HT1080 (cell line): Measurements from ENCODE around the gene SLC39A5. TPM values are rescaled to one million over a fixed set of nuclear protein-coding genes. Genes with fewer than 3 reads are reported as not detected.
"Not testable (repeated sequence)": the region's sequence is repeated elsewhere in the genome, so short reads cannot be mapped to it uniquely, and the experiment has no call there.

Experiments
- DNase-seq: peaks from one replicate; pipeline ENCODE4 v3.0.0-alpha.2; 2015; ENCODE audit warnings: low read depth
- total RNA-seq: library from RNA; depleted of rRNA; stranded (reverse); fragments of >200 nt; shearing (Covaris generic); gene quantifications from 2 replicates; pipeline ENCODE4 v1.2.3, GENCODE V29; 2014; rRNA removed

Gene SLC39A5
- total RNA-seq, 1 experiment from 2014 or later, result 0.71 TPM

DNA sequence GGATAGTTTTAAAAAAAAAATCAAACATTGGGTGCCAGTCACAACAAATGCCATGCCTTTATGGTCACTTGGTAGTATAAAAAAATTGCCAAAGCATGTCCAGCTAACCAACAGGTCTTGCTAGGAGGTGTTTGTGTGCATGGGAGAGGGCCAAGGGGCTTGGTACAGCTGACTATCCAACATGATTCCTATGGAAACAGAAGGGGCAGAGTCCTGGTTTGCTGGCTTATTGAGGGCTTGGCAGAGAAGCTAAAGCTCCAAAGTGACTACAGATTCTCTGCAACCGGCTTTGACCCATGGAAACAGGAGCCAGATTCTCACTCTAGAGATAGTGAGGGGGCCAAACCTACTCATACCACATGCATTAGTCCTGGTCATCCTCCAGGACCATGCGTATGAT is 42.6 kb downstream of the SLC39A5 start:
- not testable (repeated sequence) for DNase-seq

- no peak for DNase-seq
Observed at GRCh38 chr12:56274299-56274698, 44.4 kb downstream of the SLC39A5 start.

DNA sequence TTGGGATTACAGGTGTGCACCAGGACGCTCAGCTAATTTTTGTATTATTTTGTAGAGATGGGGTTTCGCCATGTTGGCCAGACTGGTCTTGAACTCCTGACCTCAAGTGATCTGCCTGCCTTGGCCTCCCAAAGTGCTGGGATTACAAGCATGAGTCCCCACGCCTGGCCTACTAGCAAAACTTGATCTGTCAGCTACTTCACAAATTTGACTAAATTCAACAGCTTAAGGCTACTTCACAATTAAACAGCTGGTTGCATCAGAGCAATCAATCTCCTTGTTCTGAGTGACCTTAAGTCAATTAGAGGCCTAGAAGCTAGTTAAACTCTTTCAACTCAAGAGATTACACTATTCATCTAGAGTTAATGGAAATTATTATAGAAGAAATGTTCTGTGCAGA is 49.1 kb downstream of the SLC39A5 start:
- DNase-seq, result no peak

- DNase-seq, result no peak
Observed at GRCh38 chr12:56280849-56281248, 51.0 kb downstream of the SLC39A5 start.

DNA sequence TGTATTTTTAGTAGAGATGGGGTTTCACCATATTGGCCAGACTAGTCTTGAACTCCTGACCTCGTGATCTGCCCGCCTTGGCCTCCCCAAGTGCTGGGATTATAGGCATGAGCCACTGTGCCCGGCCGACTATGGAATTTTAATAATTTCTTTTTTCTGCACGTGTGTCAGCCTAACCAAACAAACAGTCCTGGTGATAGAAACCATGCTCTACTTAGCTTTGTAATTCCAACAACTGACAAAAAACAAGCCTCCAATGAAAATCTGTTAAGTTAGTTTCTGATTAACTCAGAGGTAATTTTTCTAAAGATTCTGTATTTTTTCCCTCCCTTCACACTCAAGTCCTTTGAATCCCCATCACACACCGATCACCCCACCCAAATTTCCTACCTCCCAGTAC is 52.2 kb downstream of the SLC39A5 start:
- DNase-seq, result no peak

- no peak for DNase-seq
Observed at GRCh38 chr12:56282579-56282978, 52.7 kb downstream of the SLC39A5 start.

GRCh38 chr12:56284263-56284662 is 54.4 kb downstream of the SLC39A5 start:
- not testable (repeated sequence) for DNase-seq

DNA sequence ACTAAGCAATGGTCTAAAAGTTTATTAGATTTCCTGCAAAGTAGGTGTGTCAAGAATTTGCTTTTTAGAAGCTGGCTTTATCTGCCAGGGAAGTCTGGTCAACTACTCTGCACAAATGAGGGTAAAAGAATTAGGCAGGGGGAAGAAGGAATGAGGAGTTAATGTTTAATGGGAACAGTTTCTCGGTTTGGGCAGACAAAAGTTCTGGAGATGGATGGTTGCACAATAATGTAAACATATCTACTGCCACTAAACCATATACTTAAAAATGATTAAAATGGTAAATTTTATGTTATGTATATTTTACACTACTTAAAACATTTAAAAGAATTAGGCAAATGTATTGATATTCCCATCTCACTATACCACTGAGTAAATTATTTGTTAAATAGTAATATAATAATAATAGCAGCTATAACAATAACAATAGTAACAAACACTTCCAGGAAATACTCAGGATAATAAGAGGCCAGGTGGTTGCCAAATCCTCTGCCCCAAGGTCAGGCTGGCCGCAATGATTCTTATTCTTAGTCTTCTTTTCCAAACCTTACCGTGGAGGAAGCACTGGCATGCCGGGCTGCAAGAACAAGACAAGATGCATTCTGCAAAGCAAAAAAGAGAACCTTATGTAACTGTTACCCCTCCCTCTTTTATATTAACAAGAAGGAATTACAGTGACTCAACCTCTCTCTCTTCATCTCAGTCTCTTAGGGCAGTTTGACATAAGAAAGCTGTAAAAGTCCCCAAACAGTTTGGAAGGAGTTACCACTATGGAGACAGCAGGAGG is 56.4 kb downstream of the SLC39A5 start:
- no peak for DNase-seq

Other genes starting within 250 kb of the SLC39A5 start
- 15.7 and 15.9 TPM in 2 replicates for gene SUOX, start 232.8 kb upstream of the SLC39A5 start, total RNA-seq
- gene IKZF4, start 209.0 kb upstream of the SLC39A5 start, total RNA-seq, result 0.80 and 1.9 TPM in 2 replicates
- gene RPS26, start 188.1 kb upstream of the SLC39A5 start, total RNA-seq, result 855 and 1,056 TPM in 2 replicates
- 1.2 and 1.4 TPM in 2 replicates for gene ERBB3, start 149.9 kb upstream of the SLC39A5 start, total RNA-seq
- 526 and 607 TPM in 2 replicates for gene PA2G4, start 125.5 kb upstream of the SLC39A5 start, total RNA-seq
- 3,633 and 5,394 TPM in 2 replicates for gene RPL41, start 113.4 kb upstream of the SLC39A5 start, total RNA-seq
- 2.7 and 5.6 TPM in 2 replicates for gene ZC3H10, start 111.8 kb upstream of the SLC39A5 start, total RNA-seq
- gene ESYT1, start 101.8 kb upstream of the SLC39A5 start, total RNA-seq, result 134 and 140 TPM in 2 replicates
- 127 and 137 TPM in 2 replicates for gene MYL6B, start 77.5 kb upstream of the SLC39A5 start, total RNA-seq
- 1,272 and 2,138 TPM in 2 replicates for gene MYL6, start 71.7 kb upstream of the SLC39A5 start, total RNA-seq
- gene SMARCC2, start 40.6 kb upstream of the SLC39A5 start, total RNA-seq, result 36.8 and 44.3 TPM in 2 replicates
- 59.7 and 67.7 TPM in 2 replicates for gene RNF41, start 8.1 kb upstream of the SLC39A5 start, total RNA-seq
- gene NABP2, start 5.7 kb upstream of the SLC39A5 start, total RNA-seq, result 77.9 and 78.3 TPM in 2 replicates
- 18.8 and 26.3 TPM in 2 replicates for gene ANKRD52, start 28.3 kb downstream of the SLC39A5 start, total RNA-seq
- 18.3 and 19.4 TPM in 2 replicates for gene COQ10A, start 36.9 kb downstream of the SLC39A5 start, total RNA-seq
- gene CS, start 70.3 kb downstream of the SLC39A5 start, total RNA-seq, result 122 and 174 TPM in 2 replicates
- 72.2 and 85.4 TPM in 2 replicates for gene CNPY2, start 85.9 kb downstream of the SLC39A5 start, total RNA-seq
- 10.0 and 16.9 TPM in 2 replicates for gene PAN2, start 103.9 kb downstream of the SLC39A5 start, total RNA-seq
- gene IL23A, start 108.8 kb downstream of the SLC39A5 start, total RNA-seq, result 0.43 TPM in 1 of 2 replicates, not detected in the other
- gene STAT2, start 130.1 kb downstream of the SLC39A5 start, total RNA-seq, result 32.7 and 33.1 TPM in 2 replicates
- gene APOF, start 132.8 kb downstream of the SLC39A5 start, total RNA-seq, result not detected in 2 replicates
- 17.5 and 21.3 TPM in 2 replicates for gene TIMELESS, start 219.4 kb downstream of the SLC39A5 start, total RNA-seq
- gene MIP, start 224.6 kb downstream of the SLC39A5 start, total RNA-seq, result not detected in 2 replicates
- gene SPRYD4, start 238.5 kb downstream of the SLC39A5 start, total RNA-seq, result 2.3 and 2.9 TPM in 2 replicates